CD8-positive, alpha-beta memory T cell (primary cell): ENCODE measurements around the gene ZNF180. TPM values are rescaled to one million over a fixed set of nuclear protein-coding genes. Genes with fewer than 3 reads are reported as not detected.

ENCODE experiments used
- CTCF ChIA-PET: fragments of 350-600 bp; sonication (Branson Sonifier 250); formaldehyde crosslinking; loops from one replicate; lab custom pipeline; 2021; ENCODE audit warnings: antibody characterized with exemption; lab: Charles Lee
- POLR2A ChIA-PET: fragments of 350-600 bp; sonication (Branson Sonifier 250); formaldehyde crosslinking; loops from one replicate; lab custom pipeline; 2021; ENCODE audit warnings: antibody characterized with exemption; lab: Charles Lee
- DNase-seq, 5 donors: peaks; one replicate each; pipeline versions ENCODE4 v3.0.0 to v3.0.0-alpha.2; 2020 to 2022; ENCODE audit warnings: mixed read lengths in 1 of 5
- H3K27ac ChIP-seq: one replicate; pipeline ENCODE4 v1.7.0; 2013; ENCODE audit warnings: low read depth, mild to moderate bottlenecking, low read length, moderate library complexity
- H3K27me3 ChIP-seq: 2 replicates; pipeline ENCODE4 v1.7.0; 2013; ENCODE audit warnings: low read length, mild to moderate bottlenecking; ENCODE audit not compliant: insufficient read depth, poor library complexity, severe bottlenecking
- H3K36me3 ChIP-seq: 2 replicates; pipeline ENCODE4 v1.7.0; 2013; ENCODE audit warnings: mild to moderate bottlenecking, low read length, moderate library complexity; ENCODE audit not compliant: insufficient read depth
- H3K4me1 ChIP-seq: 2 replicates; pipeline ENCODE4 v1.7.0; 2013; ENCODE audit warnings: mild to moderate bottlenecking, low read length, moderate library complexity; ENCODE audit not compliant: insufficient read depth
- H3K4me3 ChIP-seq: 2 replicates; pipeline ENCODE4 v1.7.0; 2013; ENCODE audit warnings: mild to moderate bottlenecking, low read length
- H3K9me3 ChIP-seq: 2 replicates; pipeline ENCODE4 v1.7.0; 2013; ENCODE audit warnings: mild to moderate bottlenecking, low read length
- H3K27ac Mint-ChIP-seq, 8 donors: one replicate each; pipeline ENCODE4 v1.8.0; 2020 to 2021; ENCODE audit warnings: mixed read lengths in 8 of 8, mild to moderate bottlenecking in 6 of 8, inconsistent platforms in 3 of 8, moderate library complexity in 3 of 8
- H3K27me3 Mint-ChIP-seq, 2 donors: one replicate each; pipeline ENCODE4 v1.8.0; 2020 to 2021; ENCODE audit warnings: mixed read lengths in 2 of 2, mild to moderate bottlenecking in 1 of 2, moderate library complexity in 1 of 2
- H3K36me3 Mint-ChIP-seq, 3 donors: one replicate each; pipeline ENCODE4 v1.8.0; 2020 to 2021; ENCODE audit warnings: mixed read lengths in 3 of 3, inconsistent platforms in 1 of 3, mild to moderate bottlenecking in 1 of 3
- H3K4me1 Mint-ChIP-seq, 3 donors: one replicate each; pipeline ENCODE4 v1.8.0; 2020 to 2021; ENCODE audit warnings: mixed read lengths in 3 of 3, inconsistent platforms in 1 of 3, mild to moderate bottlenecking in 1 of 3
- H3K4me3 Mint-ChIP-seq, 7 donors: one replicate each; pipeline ENCODE4 v1.8.0; 2020 to 2021; ENCODE audit warnings: mixed read lengths in 7 of 7, mild to moderate bottlenecking in 6 of 7, moderate library complexity in 4 of 7, inconsistent platforms in 2 of 7
- H3K9me3 Mint-ChIP-seq, 5 donors: one replicate each; pipeline ENCODE4 v1.8.0; 2020 to 2022; ENCODE audit warnings: mixed read lengths in 5 of 5, mild to moderate bottlenecking in 3 of 5, moderate library complexity in 2 of 5, inconsistent platforms in 1 of 5
- polyA plus RNA-seq: library from polyadenylated mRNA; unstranded; fragments of 300-500 nt; fragmentation: Illumina TruSeq; gene quantifications from one replicate; pipeline ENCODE4 v1.2.3, GENCODE V29; 2021
- total RNA-seq, 2 experiments: library from RNA; stranded (reverse); gene quantifications; one replicate each; pipeline ENCODE4 v1.2.3, GENCODE V29; 2021

The ZNF180 gene
- total RNA-seq = 1 to 10 TPM; 8.6 to 9.1 TPM
- 8.4 TPM for polyA plus RNA-seq

DNA sequence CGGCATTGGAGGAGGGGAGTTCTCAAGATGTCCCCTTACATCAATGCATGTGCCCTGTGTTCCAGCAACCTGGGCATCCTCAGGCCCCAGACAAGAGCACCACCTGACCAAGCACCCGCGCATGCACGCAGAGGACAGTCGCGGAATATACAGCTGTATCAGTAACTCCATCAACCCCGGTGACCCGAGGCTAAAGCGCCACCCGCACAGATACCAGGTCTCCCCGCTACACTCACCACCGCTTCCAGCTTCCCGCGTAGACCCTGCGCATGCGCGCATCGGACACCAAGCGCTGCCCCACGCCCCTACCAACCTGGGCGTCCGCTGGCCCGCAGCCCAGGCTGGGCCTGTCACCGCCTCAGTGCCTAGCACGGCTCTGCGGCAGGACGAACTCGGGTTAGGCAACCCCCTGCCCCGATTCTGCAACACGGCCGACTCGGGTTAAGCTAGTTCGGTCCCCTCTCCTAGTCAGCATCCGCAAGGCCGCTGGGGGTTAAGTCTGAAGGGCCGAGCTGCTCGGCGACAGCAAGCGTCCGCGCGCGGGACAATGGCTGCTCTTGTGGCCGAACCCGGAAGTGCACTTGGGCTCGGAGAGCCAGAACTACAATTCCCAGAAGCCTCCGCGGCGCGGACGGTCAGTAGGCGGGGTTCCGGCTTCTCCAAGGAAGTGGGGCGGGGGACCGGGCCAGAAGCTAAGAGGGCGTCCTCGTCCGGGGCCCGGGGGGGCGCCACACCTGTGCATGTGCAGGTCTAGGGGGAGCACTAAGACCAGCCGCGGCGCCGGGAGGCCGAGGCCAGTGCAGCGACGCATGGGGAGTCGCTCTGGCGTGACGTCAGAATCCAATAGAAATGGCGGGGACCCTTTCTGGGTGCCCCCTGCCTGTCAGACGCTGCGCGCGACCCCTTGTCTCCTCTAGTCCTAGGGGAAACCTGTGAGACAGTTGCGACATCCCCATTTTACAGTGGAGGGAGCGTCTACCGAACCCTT lies at the start of gene ZNF180:
ZNF180 (minus strand) TSS at position 561 of the 988 bp plus-strand sequence. CDS start 3,188 bp downstream, outside the sequence.
- H3K27me3 ChIP-seq = no peaks in the 10 kb centered on the region
- peaks cover 40 to 48% (median 47%) of the 10 kb centered on the region in 3 donors for H3K4me1 Mint-ChIP-seq
- H3K9me3 ChIP-seq = peaks cover 35% of the 10 kb centered on the region
- peaks cover 39 to 69% (median 57%) of the 10 kb centered on the region in 5 donors for H3K9me3 Mint-ChIP-seq
- H3K4me3 Mint-ChIP-seq = peak within 1 kb of the TSS; percentile 92 to 98 (median 95)
- peaks cover 8 to 22% of the 10 kb centered on the region in 2 donors for H3K27me3 Mint-ChIP-seq
- DNase-seq = peak; percentile 93 to 95 (median 93)
- POLR2A ChIA-PET = interaction anchor here (0.9 to 1.4 kb wide), 2 partner anchors 293 to 565 kb away, joined by 3 read pairs; partner anchors contain the start of gene ZNF45
- CTCF ChIA-PET = no interaction called here
- peak within 1 kb of the TSS; percentile 74 for H3K27ac ChIP-seq
- peaks cover 14 to 64% (median 54%) of the 10 kb centered on the region in 3 donors for H3K36me3 Mint-ChIP-seq
- peak within 1 kb of the TSS; percentile 85 to 96 (median 92) for H3K27ac Mint-ChIP-seq
- peaks cover 19% of the 10 kb centered on the region for H3K4me1 ChIP-seq
- H3K36me3 ChIP-seq = peaks cover 16% of the 10 kb centered on the region
- peak within 1 kb of the TSS; percentile 95 for H3K4me3 ChIP-seq

DNA sequence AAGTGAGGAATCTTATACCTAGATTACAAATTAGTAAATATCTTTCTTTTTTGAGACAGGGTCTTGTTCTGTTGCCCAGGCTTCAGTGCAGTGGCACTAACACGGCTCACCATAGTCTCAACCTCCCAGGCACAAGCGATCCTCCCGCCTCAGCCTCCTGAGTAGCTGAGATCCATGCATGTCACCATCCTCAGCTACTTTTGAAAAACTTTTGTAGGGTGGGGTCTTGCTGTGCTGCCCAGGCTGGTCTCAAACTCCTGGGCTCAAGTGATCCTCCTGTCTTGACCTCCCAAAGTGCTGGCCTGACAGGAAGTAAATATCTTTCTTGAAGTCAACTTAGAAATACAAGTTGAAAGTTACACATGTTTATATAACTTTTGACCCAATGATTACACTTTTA lies 49.2 kb upstream of the ZNF180 start:
- Histone ChIP-seq H3K4me3 (no peak overlapping the region), H3K36me3 (no peaks in the 10 kb centered on the region), H3K27me3 (no peaks in the 10 kb centered on the region), H3K4me1 (no peaks in the 10 kb centered on the region), H3K9me3 (no peaks in the 10 kb centered on the region), H3K27ac (no peak overlapping the region)
- ChIA-PET CTCF (no interaction called here), POLR2A (no interaction called here)
- Mint-ChIP-seq H3K4me1 (no peaks in the 10 kb centered on the region), H3K27ac (no peak overlapping the region), H3K4me3 (no peak overlapping the region), H3K27me3 (peaks cover 10 to 17% of the 10 kb centered on the region in 2 donors), H3K36me3 (peaks cover 0 to 7% (median 0%) of the 10 kb centered on the region in 3 donors), H3K9me3 (peaks cover 7 to 36% (median 26%) of the 10 kb centered on the region in 5 donors)
- no peak for DNase-seq

DNA sequence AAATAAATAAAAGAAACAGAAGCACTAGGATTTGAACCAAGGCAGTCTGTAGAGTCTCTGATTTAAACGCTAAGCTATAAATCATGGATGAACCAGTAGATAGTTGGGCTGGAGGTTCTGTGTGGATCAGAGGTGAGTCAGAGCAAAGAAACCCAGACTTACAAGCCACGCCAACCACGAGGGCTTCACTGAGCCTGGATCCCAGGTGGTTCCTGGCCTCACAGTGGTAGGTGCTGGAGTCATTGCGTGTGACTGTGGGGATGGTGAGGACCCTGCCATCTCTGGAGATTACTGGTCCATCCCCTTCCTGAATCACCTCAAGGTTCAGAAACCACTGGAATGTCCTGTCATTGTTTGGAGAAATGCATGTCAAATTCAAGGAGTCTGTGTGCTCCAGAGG lies 48.4 kb upstream of the ZNF180 start:
- no peaks in the 10 kb centered on the region for H3K36me3 ChIP-seq
- H3K4me1 ChIP-seq = no peaks in the 10 kb centered on the region
- peaks cover 9 to 12% of the 10 kb centered on the region in 2 donors for H3K27me3 Mint-ChIP-seq
- H3K27me3 ChIP-seq = no peaks in the 10 kb centered on the region
- CTCF ChIA-PET = no interaction called here
- no peak overlapping the region for H3K4me3 ChIP-seq
- H3K36me3 Mint-ChIP-seq = peaks cover 0 to 5% (median 0%) of the 10 kb centered on the region in 3 donors
- H3K9me3 ChIP-seq = no peaks in the 10 kb centered on the region
- H3K27ac Mint-ChIP-seq = no peak overlapping the region
- H3K9me3 Mint-ChIP-seq = peaks cover 4 to 35% (median 29%) of the 10 kb centered on the region in 5 donors
- no peak overlapping the region for H3K4me3 Mint-ChIP-seq
- no peak overlapping the region for H3K27ac ChIP-seq
- DNase-seq = no peak
- no peaks in the 10 kb centered on the region for H3K4me1 Mint-ChIP-seq
- POLR2A ChIA-PET = no interaction called here

DNA sequence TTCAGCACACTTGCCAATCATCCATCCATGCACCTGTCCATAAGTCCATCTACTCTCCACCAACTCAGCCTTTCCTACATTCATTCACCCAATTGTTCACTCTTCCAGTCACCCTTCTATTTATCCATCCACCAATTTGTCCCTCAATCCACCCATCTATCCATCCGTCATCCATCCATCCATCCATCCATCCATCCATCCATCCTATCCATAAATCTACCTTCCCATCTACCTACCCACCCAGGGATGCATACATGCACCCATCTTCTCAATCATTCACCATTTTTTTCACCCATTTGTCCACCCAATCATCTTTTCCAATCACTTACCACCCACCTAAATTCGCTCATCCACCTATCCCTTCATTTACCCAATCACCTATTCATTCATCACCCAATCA lies 43.7 kb upstream of the ZNF180 start:
- Mint-ChIP-seq H3K27ac (peak overlapping the region in 1 of 8 donors; percentile 52), H3K4me1 (no peaks in the 10 kb centered on the region), H3K36me3 (no peaks in the 10 kb centered on the region), H3K4me3 (no peak overlapping the region), H3K9me3 (peaks cover 0 to 38% (median 25%) of the 10 kb centered on the region in 5 donors), H3K27me3 (peaks cover 8 to 10% of the 10 kb centered on the region in 2 donors)
- Histone ChIP-seq H3K9me3 (no peaks in the 10 kb centered on the region), H3K4me1 (no peaks in the 10 kb centered on the region), H3K36me3 (no peaks in the 10 kb centered on the region), H3K4me3 (no peak overlapping the region), H3K27ac (no peak overlapping the region), H3K27me3 (no peaks in the 10 kb centered on the region)
- POLR2A ChIA-PET = no interaction called here
- CTCF ChIA-PET = no interaction called here
- no peak for DNase-seq

DNA sequence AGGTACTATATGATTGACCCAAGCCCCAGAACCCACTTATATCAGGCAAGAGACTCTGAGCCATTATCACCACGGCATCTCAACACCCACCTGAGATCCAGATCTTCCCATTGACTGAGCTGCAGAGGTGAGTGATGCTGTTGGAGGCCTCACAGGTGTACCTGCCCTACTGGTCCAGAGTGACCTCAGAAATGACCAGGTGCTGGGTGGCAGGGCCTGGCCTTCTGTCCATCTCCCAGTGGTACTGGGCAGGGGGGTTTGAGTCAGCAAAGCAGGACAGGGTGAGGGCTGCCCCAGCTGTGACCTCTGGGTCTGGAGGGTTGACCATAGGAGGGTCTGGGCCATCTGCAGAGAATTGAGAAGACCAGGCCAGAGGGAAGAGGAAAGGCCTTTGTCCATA lies 42.3 kb upstream of the ZNF180 start:
- Mint-ChIP-seq H3K27me3 (peaks cover 10 to 15% of the 10 kb centered on the region in 2 donors), H3K4me1 (no peaks in the 10 kb centered on the region), H3K27ac (no peak overlapping the region), H3K9me3 (peaks cover 0 to 33% (median 18%) of the 10 kb centered on the region in 5 donors), H3K4me3 (no peak overlapping the region), H3K36me3 (no peaks in the 10 kb centered on the region)
- ChIA-PET CTCF (no interaction called here), POLR2A (no interaction called here)
- no peak for DNase-seq
- Histone ChIP-seq H3K4me1 (no peaks in the 10 kb centered on the region), H3K4me3 (no peak overlapping the region), H3K36me3 (no peaks in the 10 kb centered on the region), H3K27ac (no peak overlapping the region), H3K27me3 (no peaks in the 10 kb centered on the region), H3K9me3 (no peaks in the 10 kb centered on the region)

DNA sequence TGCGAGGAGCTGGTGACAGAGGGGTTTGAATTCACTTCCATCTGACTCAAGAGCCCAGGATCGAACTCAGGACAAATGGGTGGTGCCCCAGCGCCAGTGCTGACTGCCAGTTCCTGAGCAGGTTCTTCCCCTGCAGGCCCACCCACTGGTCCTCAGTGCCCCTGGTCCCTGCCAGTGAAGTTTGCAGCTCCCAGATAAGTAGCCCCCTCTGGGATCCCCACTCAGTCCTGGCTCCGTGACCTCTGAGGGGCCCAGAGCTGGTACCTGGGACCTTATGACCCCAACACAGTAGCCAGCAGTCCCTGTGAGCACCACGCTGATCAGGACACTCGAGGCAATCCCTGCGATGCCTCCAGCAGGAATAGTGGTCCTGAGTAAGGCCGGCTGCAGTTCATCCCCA lies 40.4 kb upstream of the ZNF180 start:
- H3K4me1 Mint-ChIP-seq = no peaks in the 10 kb centered on the region
- ChIA-PET CTCF (no interaction called here), POLR2A (no interaction called here)
- no peak overlapping the region for H3K27ac Mint-ChIP-seq
- Histone ChIP-seq H3K9me3 (no peaks in the 10 kb centered on the region), H3K27ac (no peak overlapping the region), H3K36me3 (no peaks in the 10 kb centered on the region), H3K4me3 (no peak overlapping the region), H3K27me3 (no peaks in the 10 kb centered on the region), H3K4me1 (no peaks in the 10 kb centered on the region)
- peaks cover 0 to 6% (median 0%) of the 10 kb centered on the region in 3 donors for H3K36me3 Mint-ChIP-seq
- peaks cover 0 to 45% (median 29%) of the 10 kb centered on the region in 5 donors for H3K9me3 Mint-ChIP-seq
- no peak for DNase-seq
- H3K27me3 Mint-ChIP-seq = peaks cover 11 to 15% of the 10 kb centered on the region in 2 donors
- H3K4me3 Mint-ChIP-seq = no peak overlapping the region

DNA sequence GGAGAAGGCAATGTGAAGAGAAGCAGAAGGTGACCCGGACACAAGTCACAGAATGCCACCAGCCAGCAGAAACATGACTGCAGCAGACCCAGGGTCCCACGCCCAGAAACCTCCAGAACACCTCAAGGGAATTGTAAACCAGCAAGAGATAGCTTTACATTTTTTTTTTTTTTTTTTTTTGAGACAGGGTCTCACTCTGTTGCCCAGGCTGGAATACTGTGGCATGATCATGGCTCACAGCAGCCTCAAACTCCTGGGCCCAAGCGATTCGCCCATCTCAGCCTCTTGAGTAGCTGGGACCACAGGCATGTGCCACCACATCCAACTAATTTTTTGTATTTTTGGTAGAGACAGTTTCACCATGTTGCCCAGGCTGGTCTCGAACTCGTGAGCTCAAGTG lies 39.7 kb upstream of the ZNF180 start:
- H3K4me1 ChIP-seq = no peaks in the 10 kb centered on the region
- CTCF ChIA-PET = no interaction called here
- H3K36me3 ChIP-seq = no peaks in the 10 kb centered on the region
- Mint-ChIP-seq H3K4me3 (no peak overlapping the region), H3K27me3 (peaks cover 11 to 17% of the 10 kb centered on the region in 2 donors), H3K4me1 (no peaks in the 10 kb centered on the region), H3K36me3 (peaks cover 0 to 10% (median 0%) of the 10 kb centered on the region in 3 donors), H3K9me3 (peaks cover 0 to 50% (median 37%) of the 10 kb centered on the region in 5 donors), H3K27ac (no peak overlapping the region)
- no peak overlapping the region for H3K27ac ChIP-seq
- H3K9me3 ChIP-seq = no peaks in the 10 kb centered on the region
- H3K4me3 ChIP-seq = no peak overlapping the region
- H3K27me3 ChIP-seq = no peaks in the 10 kb centered on the region
- DNase-seq = no peak
- POLR2A ChIA-PET = no interaction called here

DNA sequence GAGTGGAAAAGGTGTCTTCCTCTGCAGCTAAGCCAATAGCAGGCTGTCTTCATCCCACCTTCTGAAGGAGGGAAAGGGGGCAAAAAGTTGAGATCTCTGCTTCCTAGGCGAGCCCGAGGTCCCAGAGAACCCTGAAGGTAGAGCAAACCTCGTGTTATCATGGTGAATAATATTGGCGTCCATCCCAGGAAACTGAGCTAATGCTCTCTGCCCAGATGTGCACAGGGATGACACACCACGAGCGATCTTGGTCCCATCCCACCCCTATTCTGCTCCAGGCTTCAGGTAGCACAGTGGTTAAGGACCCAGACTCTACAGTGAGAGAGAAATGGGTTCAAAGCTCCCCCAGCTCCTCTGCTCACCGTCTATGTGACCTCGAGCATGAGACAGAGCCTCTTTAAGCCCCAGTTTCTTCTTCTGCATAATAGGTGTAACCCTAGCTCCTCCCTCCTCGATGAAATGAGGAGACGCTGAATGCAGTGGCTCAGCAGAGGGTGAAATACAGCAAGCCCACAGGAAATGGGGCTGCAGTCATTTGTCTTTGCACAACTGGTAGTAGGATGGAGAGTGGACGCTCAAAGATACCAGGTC lies 39.0 kb upstream of the ZNF180 start:
- ChIA-PET POLR2A (no interaction called here), CTCF (no interaction called here)
- no peak for DNase-seq
- Histone ChIP-seq H3K27me3 (no peaks in the 10 kb centered on the region), H3K4me3 (no peak overlapping the region), H3K36me3 (no peaks in the 10 kb centered on the region), H3K9me3 (no peaks in the 10 kb centered on the region), H3K27ac (no peak overlapping the region), H3K4me1 (no peaks in the 10 kb centered on the region)
- Mint-ChIP-seq H3K27ac (peak overlapping the region in 1 of 8 donors; percentile 51), H3K4me3 (no peak overlapping the region), H3K36me3 (peaks cover 0 to 10% (median 0%) of the 10 kb centered on the region in 3 donors), H3K27me3 (peaks cover 8 to 18% of the 10 kb centered on the region in 2 donors), H3K4me1 (no peaks in the 10 kb centered on the region), H3K9me3 (peaks cover 0 to 48% (median 34%) of the 10 kb centered on the region in 5 donors)
